GM12878 (cell line): Measurements from ENCODE around the gene MYO16. TPM values are rescaled to one million over a fixed set of nuclear protein-coding genes. Genes with fewer than 3 reads are reported as not detected.

Experiments
- ATAC-seq: fragments of 200-7000 bp; cut with Tn5 transposase; 3 replicates; pipeline ENCODE4 v1.9.1; 2020; ENCODE audit warnings: mild to moderate bottlenecking, moderate library complexity
- BruUV-seq: library from RNA; stranded (reverse); fragments of 400-500 nt; replicated peaks from 2 replicates; lab custom pipeline; 2021; lab: Mats Ljungman, UMichigan
- CTCF ChIA-PET: fragments of 300-600 bp; sonication (Branson Sonifier 250); formaldehyde crosslinking; extraction: SDS; loops from one replicate; lab custom pipeline; 2021; ENCODE audit warnings: inconsistent platforms; lab: Yijun Ruan, JAX
- POLR2A ChIA-PET: fragments of 350-600 bp; formaldehyde crosslinking; extraction: SDS; loops from one replicate; lab custom pipeline; 2021; ENCODE audit warnings: inconsistent platforms; lab: Charles Lee
- RAD21 ChIA-PET: fragments of 300-600 bp; sonication (Branson Sonifier 250); formaldehyde crosslinking; loops from one replicate; lab custom pipeline; 2023; ENCODE audit warnings: antibody characterized with exemption; ENCODE audit not compliant: unreplicated experiment; lab: Charles Lee
- SMC1A ChIA-PET: fragments of 300-600 bp; sonication (Branson Sonifier 250); formaldehyde crosslinking; loops from one replicate; lab custom pipeline; 2023; ENCODE audit not compliant: unreplicated experiment, uncharacterized antibody; lab: Charles Lee
- DNase-seq: peaks from one replicate; pipeline ENCODE4 v3.0.0-alpha.2; 2011; ENCODE audit warnings: low read depth, low spot score
- FAIRE-seq: peaks from 3 replicates; lab custom pipeline; 2011; peaks lifted over from hg19 to GRCh38; lab: Jason Lieb, UNC
- H2AFZ ChIP-seq: 2 replicates; pipeline ENCODE4 v1.6.0; 2011; ENCODE audit warnings: low read depth, low read length, control low read depth; ENCODE audit not compliant: control insufficient read depth
- H3K27ac ChIP-seq: 2 replicates; pipeline ENCODE4 v1.5.1; 2011; ENCODE audit warnings: control low read depth; ENCODE audit not compliant: control insufficient read depth, insufficient read depth
- H3K27me3 ChIP-seq, 2 experiments: replicated peaks in 1 of 2; 2 replicates each; pipeline versions ENCODE4 v1.6.0 to v1.6.1; 2011; ENCODE audit warnings: low read length in 1 of 2; ENCODE audit not compliant: control insufficient read depth in 2 of 2, insufficient read depth in 2 of 2
- H3K36me3 ChIP-seq, 2 experiments: 2 replicates each; pipeline ENCODE4 v1.5.1; 2011; ENCODE audit warnings: low read length in 1 of 2; ENCODE audit not compliant: control insufficient read depth in 2 of 2, insufficient read depth in 2 of 2
- H3K4me1 ChIP-seq: 2 replicates; pipeline ENCODE4 v1.6.1; 2011; ENCODE audit warnings: mild to moderate bottlenecking, low read length, moderate library complexity, mixed read lengths; ENCODE audit not compliant: control insufficient read depth, insufficient read depth
- H3K4me2 ChIP-seq: 2 replicates; pipeline ENCODE4 v1.6.0; 2011; ENCODE audit warnings: control low read depth; ENCODE audit not compliant: control insufficient read depth, insufficient read depth
- H3K4me3 ChIP-seq: fragments of 200-600 bp; sonication (generic); 2 replicates; pipeline ENCODE4 v1.5.1; 2016
- H3K79me2 ChIP-seq: 2 replicates; pipeline ENCODE4 v1.6.0; 2011; ENCODE audit warnings: low read length; ENCODE audit not compliant: control insufficient read depth, insufficient read depth
- H3K9ac ChIP-seq: 2 replicates; pipeline ENCODE4 v1.8.0; 2011; ENCODE audit warnings: low read length, control low read depth, mixed read lengths; ENCODE audit not compliant: control insufficient read depth, insufficient read depth
- H3K9me3 ChIP-seq: replicated peaks from 3 replicates; pipeline ENCODE4 v1.5.1; 2011; ENCODE audit warnings: mild to moderate bottlenecking, low read length; ENCODE audit not compliant: control insufficient read depth, insufficient read depth
- H4K20me1 ChIP-seq: 2 replicates; pipeline ENCODE4 v1.6.0; 2011; ENCODE audit not compliant: control insufficient read depth, insufficient read depth
- CEBPZ ChIP-seq: fragments of 150-350 bp; IDR thresholded peaks from 2 replicates; pipeline ENCODE4 v1.6.1; 2016; ENCODE audit warnings: low read depth, low read length
- CHD1 ChIP-seq: IDR thresholded peaks from 2 replicates; pipeline ENCODE4 v1.6.1; 2012; ENCODE audit warnings: low read depth, low read length, improper control_type of control experiment
- GABPA ChIP-seq: IDR thresholded peaks from 2 replicates; pipeline ENCODE4 v1.6.1; 2014; ENCODE audit warnings: antibody characterized with exemption, low read depth, mild to moderate bottlenecking, inconsistent platforms
- IRF5 ChIP-seq: fragments of 450-650 bp; IDR thresholded peaks from 2 replicates; pipeline ENCODE4 v1.6.1; 2017; ENCODE audit warnings: borderline replicate concordance
- MAX ChIP-seq: IDR thresholded peaks from 2 replicates; pipeline ENCODE4 v1.6.1; 2012; ENCODE audit warnings: low read depth, low read length, improper control_type of control experiment
- MTA2 ChIP-seq: fragments of 450-650 bp; IDR thresholded peaks from 2 replicates; pipeline ENCODE4 v1.6.1; 2016; ENCODE audit warnings: low read depth, mild to moderate bottlenecking, moderate library complexity
- PAX5 ChIP-seq: IDR thresholded peaks from 2 replicates; pipeline ENCODE4 v1.6.1; 2011; ENCODE audit warnings: low read depth, low read length, borderline replicate concordance
- POLR2A ChIP-seq: IDR thresholded peaks from 2 replicates; pipeline ENCODE4 v1.6.1; 2011; ENCODE audit warnings: low read depth, mild to moderate bottlenecking, low read length
- RB1 ChIP-seq: fragments of 450-650 bp; formaldehyde crosslinking; IDR thresholded peaks from 2 replicates; pipeline ENCODE4 v1.6.1; 2017; ENCODE audit warnings: mild to moderate bottlenecking, borderline replicate concordance
- ZNF207 ChIP-seq: fragments of 450-650 bp; IDR thresholded peaks from 2 replicates; pipeline ENCODE4 v1.6.1; 2014; ENCODE audit warnings: antibody characterized with exemption, mild to moderate bottlenecking, borderline replicate concordance
- ZNF217 ChIP-seq: fragments of 450-650 bp; IDR thresholded peaks from 2 replicates; pipeline ENCODE4 v1.6.1; 2017; ENCODE audit warnings: antibody characterized with exemption, mild to moderate bottlenecking
- WGBS: methylation state at CpG from one replicate; pipeline ENCODE4 v1.1.6; 2016; ENCODE audit warnings: low lambda C conversion rate; ENCODE audit not compliant: insufficient replicate concordance, insufficient coverage; ENCODE audit errors: missing lambda C conversion rate; 5-methylcytosine and 5-hydroxymethylcytosine counted together
- in situ Hi-C: fragments of 300-500 bp; cut with MboI; formaldehyde crosslinking; loops from 9 replicates; pipeline ENCODE4 v1.14.3; 2018; ENCODE audit warnings: mixed read lengths
- intact Hi-C: fragments of 100-400 bp; cut with micrococcal nuclease; formaldehyde crosslinking; loops from one replicate; pipeline ENCODE4 v1.14.2; 2022; ENCODE audit not compliant: unreplicated experiment
- polyA plus RNA-seq, 11 experiments: library from polyadenylated mRNA; depleted of rRNA in 4 of 11; unstranded in 6 of 11; stranded (reverse) in 5 of 11; fragments of >200 nt; fragmentation: Nextera tagmentation in 4 of 11; fragmentation: Illumina TruSeq in 1 of 11; extraction: Ambion mirVana in 4 of 11; extraction: Trizol in 1 of 11; gene quantifications; 1 replicate in 1 of 11; 2 replicates in 10 of 11; pipeline versions ENCODE4 v1.2.1 to v1.2.3, GENCODE V29; 2011 to 2016; ENCODE audit warnings: inconsistent platforms in 2 of 11, missing spikeins in 2 of 11, low read depth in 1 of 11
- total RNA-seq, 4 experiments: library from RNA; depleted of rRNA in 3 of 4; stranded (reverse); fragments of >200 nt in 3 of 4; fragmentation: Illumina TruSeq in 1 of 4; extraction: Trizol in 1 of 4; gene quantifications; 2 replicates each; pipeline versions ENCODE4 v1.2.1 to v1.2.3, GENCODE V29; 2013 to 2021

MYO16 gene
- total and polyA plus RNA-seq, 10 of the 15 experiments (the other 5 are each of a cell fraction or from before 2014, with no cell fraction given) = under 0.01 to 1.7 (median 0.05) TPM; not detected in 4

GRCh38 chr13:109100705-109101304 lies 471.4 kb downstream of the MYO16 start:
- SMC1A ChIA-PET = interaction anchor here (1.1 to 1.5 kb wide), 4 partner anchors 13 to 61 kb away, joined by 3 to 4 read pairs (median 4); no protein-coding TSS in a partner anchor

GRCh38 chr13:109101550-109102144 lies 472.2 kb downstream of the MYO16 start:
- Histone ChIP-seq H3K36me3 (no peaks in the 10 kb centered on the region), H3K79me2 (no peaks in the 10 kb centered on the region), H3K9ac (no peak overlapping the region), H3K27me3 (no peaks in the 10 kb centered on the region), H2AFZ (no peak overlapping the region), H3K4me3 (no peak overlapping the region), H3K4me1 (no peaks in the 10 kb centered on the region), H3K9me3 (no peaks in the 10 kb centered on the region), H4K20me1 (no peaks in the 10 kb centered on the region), H3K4me2 (no peak overlapping the region), H3K27ac (no peak overlapping the region)
- in situ Hi-C loops = no loop called here
- DNase-seq (no peak), FAIRE-seq (no peak), ATAC-seq (peak; percentile 71)
- no TSS peak for BruUV-seq
- RAD21 ChIA-PET = no interaction called here
- 1% methylated on average over 3 of the region's 3 CpGs for WGBS
- POLR2A ChIA-PET = no interaction called here
- CTCF ChIA-PET = interaction anchor here (0.9 kb wide), 1 partner anchor 11 kb away, joined by 4 read pairs; no protein-coding TSS in a partner anchor
- SMC1A ChIA-PET = interaction anchor here (0.7 to 1.5 kb wide), 4 partner anchors 13 to 854 kb away, joined by 3 to 4 read pairs (median 4); no protein-coding TSS in a partner anchor
- intact Hi-C loops = no loop called here
- TF ChIP-seq CHD1 = no peak
- TF ChIP-seq MAX = no peak
- no peak for TF ChIP-seq ZNF207
- TF ChIP-seq RB1 = no peak
- no peak for TF ChIP-seq MTA2
- TF ChIP-seq ZNF217 = no peak
- TF ChIP-seq IRF5 = no peak
- TF ChIP-seq GABPA = no peak
- TF ChIP-seq PAX5 = no peak
- TF ChIP-seq CEBPZ = no peak
- no peak for TF ChIP-seq POLR2A

More at GRCh38 chr13:109100705-109101304, 471.4 kb downstream of the MYO16 start:
- no peak overlapping the region for H3K4me2 ChIP-seq
- no peak for FAIRE-seq
- H2AFZ ChIP-seq = no peak overlapping the region
- no peak overlapping the region for H3K4me3 ChIP-seq
- DNase-seq = no peak
- TF ChIP-seq MTA2 = no peak
- peak; percentile 79 for ATAC-seq
- RAD21 ChIA-PET = interaction anchor here (0.7 kb wide), 1 partner anchor 31 kb away, joined by 3 read pairs; no protein-coding TSS in a partner anchor
- no peaks in the 10 kb centered on the region for H4K20me1 ChIP-seq
- H3K79me2 ChIP-seq = no peaks in the 10 kb centered on the region
- H3K4me1 ChIP-seq = no peaks in the 10 kb centered on the region
- no peaks in the 10 kb centered on the region for H3K36me3 ChIP-seq
- H3K9me3 ChIP-seq = no peaks in the 10 kb centered on the region
- H3K27ac ChIP-seq = no peak overlapping the region
- intact Hi-C loops = no loop called here
- in situ Hi-C loops = no loop called here
- no peak overlapping the region for H3K9ac ChIP-seq
- CTCF ChIA-PET = interaction anchor here (0.9 to 1.3 kb wide), 2 partner anchors 9 to 12 kb away, joined by 4 to 5 read pairs; no protein-coding TSS in a partner anchor
- no TSS peak for BruUV-seq
- no peaks in the 10 kb centered on the region for H3K27me3 ChIP-seq
- WGBS = 46% methylated on average over 8 of the region's 8 CpGs
- POLR2A ChIA-PET = interaction anchor here (0.5 kb wide), 1 partner anchor 27 kb away, joined by 5 read pairs; no protein-coding TSS in a partner anchor
